ENCODE results near the gene GARIN1A. TPM values are rescaled to one million over a fixed set of nuclear protein-coding genes. Genes with fewer than 3 reads are reported as not detected.
"Not testable (repeated sequence)": the region's sequence is repeated elsewhere in the genome, so short reads cannot be mapped to it uniquely, and the experiment has no call there.

Gene GARIN1A
- total and polyA plus RNA-seq, 8 donors: 1.1 to 4.1 (median 2.8) TPM

GRCh38 chr7:128687131-128687530 is 15.0 kb downstream of the GARIN1A start:
- no peak overlapping the region for H3K27ac ChIP-seq
- H3K4me1 ChIP-seq: no peaks in the 10 kb centered on the region
- H3K9me3 ChIP-seq: no peaks in the 10 kb centered on the region
- intact Hi-C loops (cut with DNase I): no loop called here
- no peaks in the 10 kb centered on the region for H3K36me3 ChIP-seq
- H3K4me3 ChIP-seq: no peak overlapping the region
- no peaks in the 10 kb centered on the region for H3K27me3 ChIP-seq
- ATAC-seq (no peak), DNase-seq (no peak)
- TF ChIP-seq, protein P1, sequence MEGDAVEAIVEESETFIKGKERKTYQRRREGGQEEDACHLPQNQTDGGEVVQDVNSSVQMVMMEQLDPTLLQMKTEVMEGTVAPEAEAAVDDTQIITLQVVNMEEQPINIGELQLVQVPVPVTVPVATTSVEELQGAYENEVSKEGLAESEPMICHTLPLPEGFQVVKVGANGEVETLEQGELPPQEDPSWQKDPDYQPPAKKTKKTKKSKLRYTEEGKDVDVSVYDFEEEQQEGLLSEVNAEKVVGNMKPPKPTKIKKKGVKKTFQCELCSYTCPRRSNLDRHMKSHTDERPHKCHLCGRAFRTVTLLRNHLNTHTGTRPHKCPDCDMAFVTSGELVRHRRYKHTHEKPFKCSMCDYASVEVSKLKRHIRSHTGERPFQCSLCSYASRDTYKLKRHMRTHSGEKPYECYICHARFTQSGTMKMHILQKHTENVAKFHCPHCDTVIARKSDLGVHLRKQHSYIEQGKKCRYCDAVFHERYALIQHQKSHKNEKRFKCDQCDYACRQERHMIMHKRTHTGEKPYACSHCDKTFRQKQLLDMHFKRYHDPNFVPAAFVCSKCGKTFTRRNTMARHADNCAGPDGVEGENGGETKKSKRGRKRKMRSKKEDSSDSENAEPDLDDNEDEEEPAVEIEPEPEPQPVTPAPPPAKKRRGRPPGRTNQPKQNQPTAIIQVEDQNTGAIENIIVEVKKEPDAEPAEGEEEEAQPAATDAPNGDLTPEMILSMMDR (IDR thresholded peaks at IDR 0.05): no peak

DNA sequence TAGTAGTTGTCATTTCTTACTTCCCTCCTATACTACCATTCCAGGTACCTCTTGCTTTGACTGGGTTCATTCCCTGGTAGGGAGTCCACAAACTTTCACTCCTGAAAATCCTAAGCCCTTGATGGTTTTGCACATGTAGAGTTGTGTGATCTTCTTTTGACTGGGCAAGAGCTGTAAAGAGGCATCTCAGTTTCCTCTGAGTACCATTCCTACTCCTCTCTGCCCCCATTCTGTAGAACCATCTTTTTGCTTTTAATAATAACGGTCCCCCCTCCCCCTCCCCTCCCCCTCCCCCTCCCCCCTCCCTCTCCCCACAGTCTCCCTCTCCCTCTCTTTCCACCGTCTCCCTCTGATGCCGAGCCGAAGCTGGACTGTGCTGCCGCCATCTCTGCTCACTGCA is 16.4 kb downstream of the GARIN1A start:
- no peak for ATAC-seq
- no peak overlapping the region for H3K27ac ChIP-seq
- no peaks in the 10 kb centered on the region for H3K36me3 ChIP-seq
- H3K27me3 ChIP-seq: no peaks in the 10 kb centered on the region
- H3K9me3 ChIP-seq: no peaks in the 10 kb centered on the region
- H3K4me3 ChIP-seq: no peak overlapping the region
- no peaks in the 10 kb centered on the region for H3K4me1 ChIP-seq
- intact Hi-C loops (cut with DNase I): no loop called here
- TF ChIP-seq, protein P1 (IDR thresholded peaks at IDR 0.05): no peak
- no peak for DNase-seq

GRCh38 chr7:128689161-128689935 is 17.3 kb downstream of the GARIN1A start:
- H3K36me3 ChIP-seq; ATAC-seq; H3K4me1 ChIP-seq; H3K9me3 ChIP-seq; intact Hi-C loops (cut with DNase I); H3K4me3 ChIP-seq; H3K27ac ChIP-seq; DNase-seq; H3K27me3 ChIP-seq: not testable (repeated sequence)

GRCh38 chr7:128691227-128691626 is 19.1 kb downstream of the GARIN1A start:
- H3K27me3 ChIP-seq: peaks cover 0 to 13% of the 10 kb centered on the region in 2 donors
- no peak for ATAC-seq
- intact Hi-C loops (cut with DNase I): no loop called here
- no peaks in the 10 kb centered on the region for H3K9me3 ChIP-seq
- H3K4me3 ChIP-seq: no peak overlapping the region
- no peaks in the 10 kb centered on the region for H3K4me1 ChIP-seq
- DNase-seq: no peak
- H3K36me3 ChIP-seq: no peaks in the 10 kb centered on the region
- H3K27ac ChIP-seq: no peak overlapping the region
- TF ChIP-seq, protein P1 (IDR thresholded peaks at IDR 0.05): no peak

- Histone ChIP-seq H3K27me3 (peaks cover 14 to 28% of the 10 kb centered on the region in 2 donors), H3K36me3 (no peaks in the 10 kb centered on the region), H3K4me1 (no peaks in the 10 kb centered on the region), H3K27ac (no peak overlapping the region), H3K4me3 (no peak overlapping the region), H3K9me3 (no peaks in the 10 kb centered on the region)
- intact Hi-C loops (cut with DNase I): no loop called here
- DNase-seq (no peak), ATAC-seq (no peak)
- TF ChIP-seq, protein P1 (IDR thresholded peaks at IDR 0.05): no peak
Observed at GRCh38 chr7:128692623-128693270, 20.7 kb downstream of the GARIN1A start.
